Measurements from ENCODE around the gene PRKCG.

Gene PRKCG

DNA sequence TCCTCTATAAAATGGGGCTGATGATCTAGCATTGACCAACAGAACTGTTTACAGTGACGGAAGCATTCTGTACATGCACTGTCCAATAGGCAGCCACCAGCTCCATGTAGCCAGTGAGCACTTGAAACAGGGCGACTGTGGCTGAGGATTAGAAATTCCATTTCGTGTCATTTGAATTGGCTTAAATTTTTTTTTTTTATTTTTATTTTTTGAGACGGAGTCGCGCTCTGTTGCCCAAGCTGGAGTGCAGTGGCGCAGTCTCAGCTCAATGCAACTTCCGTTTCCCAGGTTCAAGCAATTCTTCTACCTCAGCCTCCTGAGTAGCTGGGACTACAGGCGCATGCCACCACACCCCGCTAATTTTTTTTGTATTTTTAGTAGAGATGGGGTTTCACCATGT lies 3.0 kb downstream of the PRKCG start:
- TF ChIP-seq, protein P1, sequence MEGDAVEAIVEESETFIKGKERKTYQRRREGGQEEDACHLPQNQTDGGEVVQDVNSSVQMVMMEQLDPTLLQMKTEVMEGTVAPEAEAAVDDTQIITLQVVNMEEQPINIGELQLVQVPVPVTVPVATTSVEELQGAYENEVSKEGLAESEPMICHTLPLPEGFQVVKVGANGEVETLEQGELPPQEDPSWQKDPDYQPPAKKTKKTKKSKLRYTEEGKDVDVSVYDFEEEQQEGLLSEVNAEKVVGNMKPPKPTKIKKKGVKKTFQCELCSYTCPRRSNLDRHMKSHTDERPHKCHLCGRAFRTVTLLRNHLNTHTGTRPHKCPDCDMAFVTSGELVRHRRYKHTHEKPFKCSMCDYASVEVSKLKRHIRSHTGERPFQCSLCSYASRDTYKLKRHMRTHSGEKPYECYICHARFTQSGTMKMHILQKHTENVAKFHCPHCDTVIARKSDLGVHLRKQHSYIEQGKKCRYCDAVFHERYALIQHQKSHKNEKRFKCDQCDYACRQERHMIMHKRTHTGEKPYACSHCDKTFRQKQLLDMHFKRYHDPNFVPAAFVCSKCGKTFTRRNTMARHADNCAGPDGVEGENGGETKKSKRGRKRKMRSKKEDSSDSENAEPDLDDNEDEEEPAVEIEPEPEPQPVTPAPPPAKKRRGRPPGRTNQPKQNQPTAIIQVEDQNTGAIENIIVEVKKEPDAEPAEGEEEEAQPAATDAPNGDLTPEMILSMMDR (IDR thresholded peaks at IDR 0.05; ENCODE audit: insufficient read depth, low read length, poor library complexity, severe bottlenecking): no peak
- H3K36me3 ChIP-seq (ENCODE audit: control insufficient read depth, insufficient read depth, low read length): no peaks in the 10 kb centered on the region
- no peak for DNase-seq (ENCODE audit: extremely low read depth, insufficient read length)

DNA sequence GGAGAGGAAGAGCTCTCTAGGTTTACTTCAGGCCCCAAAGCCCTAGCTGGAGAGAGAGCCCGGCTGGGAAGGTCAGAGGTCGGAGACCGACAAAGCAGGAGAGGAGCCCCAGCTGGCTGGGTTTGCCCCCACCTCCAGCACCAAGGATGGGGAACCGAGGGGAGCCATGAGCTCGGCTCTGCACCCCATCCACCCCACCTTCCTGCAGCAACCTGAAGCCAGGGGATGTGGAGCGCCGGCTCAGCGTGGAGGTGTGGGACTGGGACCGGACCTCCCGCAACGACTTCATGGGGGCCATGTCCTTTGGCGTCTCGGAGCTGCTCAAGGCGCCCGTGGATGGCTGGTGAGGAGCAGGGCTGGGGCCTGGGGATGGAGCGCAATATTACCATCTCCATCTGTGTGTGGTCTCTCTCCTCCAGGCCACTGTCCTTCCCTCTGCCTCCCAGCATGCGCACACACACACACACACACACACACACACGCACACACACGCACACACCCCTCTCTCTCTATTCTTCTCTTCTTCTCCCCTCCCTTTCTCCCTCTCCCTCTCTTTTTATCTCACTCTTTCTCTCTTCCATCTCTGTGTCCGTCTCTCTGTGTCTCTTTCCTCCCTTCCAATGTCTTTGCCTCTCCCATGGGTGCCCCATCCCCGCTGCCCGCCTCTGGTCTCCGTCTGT lies 10.4 kb downstream of the PRKCG start:
- no peaks in the 10 kb centered on the region for H3K27me3 ChIP-seq (replicated peaks; ENCODE audit: control insufficient read depth, insufficient read depth, low read length)
- H3K4me3 ChIP-seq (replicated peaks; ENCODE audit: low read depth, low read length): no peak overlapping the region
- TF ChIP-seq, protein P1 (IDR thresholded peaks at IDR 0.05; ENCODE audit: insufficient read depth, low read length, poor library complexity, severe bottlenecking): no peak
- no peak for DNase-seq (ENCODE audit: extremely low read depth, insufficient read length)
- H3K36me3 ChIP-seq (ENCODE audit: control insufficient read depth, insufficient read depth, low read length): no peaks in the 10 kb centered on the region

More for the DNA sequence above, 3.0 kb downstream of the PRKCG start:
- Histone ChIP-seq H3K27me3 (replicated peaks; ENCODE audit: control insufficient read depth, insufficient read depth, low read length) (no peaks in the 10 kb centered on the region; the same call in none of the 2 replicates), H3K4me3 (replicated peaks; ENCODE audit: low read depth, low read length) (no peak overlapping the region)

DNA sequence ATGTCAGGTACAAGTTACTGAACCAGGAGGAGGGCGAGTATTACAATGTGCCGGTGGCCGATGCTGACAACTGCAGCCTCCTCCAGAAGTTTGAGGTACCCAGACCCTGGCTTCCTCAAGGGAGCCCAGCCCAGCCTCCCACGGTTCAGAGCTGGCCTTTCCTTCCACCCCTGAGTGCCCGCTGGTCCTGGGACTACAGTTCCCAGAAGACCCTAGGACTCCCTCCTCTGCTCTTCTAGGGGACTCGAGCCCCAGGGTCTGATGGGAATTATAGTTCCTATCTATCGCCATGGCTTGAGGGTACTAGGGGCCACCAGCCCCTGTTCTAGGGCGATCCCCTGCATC lies 11.0 kb downstream of the PRKCG start:
- H3K4me3 ChIP-seq (replicated peaks; ENCODE audit: low read depth, low read length): no peak overlapping the region
- TF ChIP-seq, protein P1 (IDR thresholded peaks at IDR 0.05; ENCODE audit: insufficient read depth, low read length, poor library complexity, severe bottlenecking): no peak
- H3K27me3 ChIP-seq (replicated peaks; ENCODE audit: control insufficient read depth, insufficient read depth, low read length): no peaks in the 10 kb centered on the region
- no peaks in the 10 kb centered on the region for H3K36me3 ChIP-seq (ENCODE audit: control insufficient read depth, insufficient read depth, low read length)
- no peak for DNase-seq (ENCODE audit: extremely low read depth, insufficient read length)

DNA sequence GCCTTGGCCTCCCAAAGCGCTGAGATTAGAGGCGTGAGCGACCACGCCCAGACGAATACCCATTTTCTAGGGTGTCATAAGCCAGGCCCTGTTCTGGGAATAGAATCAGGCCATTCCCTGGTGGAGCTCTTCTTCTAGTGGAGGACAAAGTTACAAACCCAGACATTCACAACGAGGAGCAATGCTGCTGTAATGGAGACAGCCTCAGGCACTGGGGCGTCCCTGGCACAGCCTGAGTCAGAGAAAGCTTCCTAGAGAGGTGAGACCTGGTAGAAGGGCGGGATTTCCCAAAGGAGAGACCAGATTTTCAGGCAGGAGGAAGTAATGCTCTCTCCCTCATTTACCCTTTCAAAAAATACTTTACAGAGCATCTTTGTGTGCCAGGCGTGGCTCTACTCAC lies 12.7 kb downstream of the PRKCG start:
- Histone ChIP-seq H3K4me3 (replicated peaks; ENCODE audit: low read depth, low read length) (no peak overlapping the region), H3K36me3 (ENCODE audit: control insufficient read depth, insufficient read depth, low read length) (no peaks in the 10 kb centered on the region), H3K27me3 (replicated peaks; ENCODE audit: control insufficient read depth, insufficient read depth, low read length) (no peaks in the 10 kb centered on the region)
- TF ChIP-seq, protein P1 (IDR thresholded peaks at IDR 0.05; ENCODE audit: insufficient read depth, low read length, poor library complexity, severe bottlenecking): no peak
- DNase-seq (ENCODE audit: extremely low read depth, insufficient read length): no peak

DNA sequence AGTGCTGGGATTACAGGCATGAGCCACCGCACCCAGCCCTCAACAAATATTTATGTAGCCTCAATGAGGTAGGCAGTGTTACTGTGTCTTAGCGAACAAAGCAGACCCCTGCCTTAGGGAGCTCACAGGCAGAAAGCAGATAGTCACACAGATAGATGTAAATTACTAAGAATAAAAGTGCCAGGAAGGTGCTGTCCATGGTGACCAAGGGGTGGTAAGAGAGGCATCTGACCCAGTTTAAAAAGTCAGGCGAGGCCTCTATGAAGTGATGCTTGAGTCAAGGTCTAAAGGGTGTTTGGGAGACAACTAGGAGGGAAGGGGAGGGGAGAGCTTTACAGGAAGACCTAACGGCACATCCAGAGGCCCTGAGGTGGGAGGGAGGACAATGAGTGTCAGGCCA lies 14.7 kb downstream of the PRKCG start:
- TF ChIP-seq, protein P1 (IDR thresholded peaks at IDR 0.05; ENCODE audit: insufficient read depth, low read length, poor library complexity, severe bottlenecking): no peak
- no peak overlapping the region for H3K4me3 ChIP-seq (replicated peaks; ENCODE audit: low read depth, low read length)

DNA sequence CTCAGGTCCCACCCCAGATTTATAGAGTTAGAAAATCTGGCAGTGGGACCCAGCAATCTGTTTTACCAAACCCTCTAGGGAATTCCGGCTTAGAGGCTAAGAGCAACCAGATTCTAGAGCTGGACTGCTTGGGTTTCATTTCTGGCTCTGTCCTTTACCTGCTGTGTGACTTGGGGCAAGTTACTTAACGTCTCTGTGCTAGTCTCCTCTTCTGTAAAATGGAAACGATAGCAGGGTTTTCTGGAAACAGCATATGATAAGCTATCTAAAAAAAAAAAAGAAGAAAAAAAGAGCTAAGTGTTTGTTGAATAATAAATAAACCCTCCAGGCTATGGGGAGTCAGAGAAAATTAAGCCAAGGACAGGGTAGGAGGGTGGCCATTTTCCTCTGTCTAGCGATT lies 15.5 kb downstream of the PRKCG start:
- Histone ChIP-seq H3K27me3 (replicated peaks; ENCODE audit: control insufficient read depth, insufficient read depth, low read length) (no peaks in the 10 kb centered on the region), H3K36me3 (ENCODE audit: control insufficient read depth, insufficient read depth, low read length) (no peaks in the 10 kb centered on the region), H3K4me3 (replicated peaks; ENCODE audit: low read depth, low read length) (no peak overlapping the region)
- no peak for DNase-seq (ENCODE audit: extremely low read depth, insufficient read length)
- TF ChIP-seq, protein P1 (IDR thresholded peaks at IDR 0.05; ENCODE audit: insufficient read depth, low read length, poor library complexity, severe bottlenecking): no peak

More for the DNA sequence above, 14.7 kb downstream of the PRKCG start:
- DNase-seq (ENCODE audit: extremely low read depth, insufficient read length): no peak
- H3K27me3 ChIP-seq (replicated peaks; ENCODE audit: control insufficient read depth, insufficient read depth, low read length): no peaks in the 10 kb centered on the region
- H3K36me3 ChIP-seq (ENCODE audit: control insufficient read depth, insufficient read depth, low read length): no peaks in the 10 kb centered on the region

Measured in GM06990 (cell line).